Thyroid gland (tissue), 4 donors: ENCODE results near the gene ZMIZ1. TPM values are rescaled to one million over a fixed set of nuclear protein-coding genes. Genes with fewer than 3 reads are reported as not detected.

Source experiments
- DNase-seq, 2 donors: peaks; one replicate each; pipeline ENCODE4 v3.0.0-alpha.2; 2019
- H3K27ac ChIP-seq, 3 donors: fragments of 200-600 bp; sonication (generic); 1 replicate in 2 of 3; 2 replicates in 1 of 3; pipeline ENCODE4 v1.5.1; 2016 to 2019; ENCODE audit warnings: mild to moderate bottlenecking in 1 of 3, moderate library complexity in 1 of 3
- H3K27me3 ChIP-seq: fragments of 200-600 bp; sonication (generic); one replicate; pipeline ENCODE4 v1.5.1; 2019
- H3K36me3 ChIP-seq, 2 donors: fragments of 200-600 bp; sonication (generic); one replicate each; pipeline ENCODE4 v1.5.1; 2016 to 2019
- H3K4me1 ChIP-seq, 2 donors: fragments of 200-600 bp; sonication (generic); one replicate each; pipeline ENCODE4 v1.5.1; 2017 to 2019
- H3K4me3 ChIP-seq, 3 donors: fragments of 200-600 bp; sonication (generic); replicated peaks in 1 of 3; 1 replicate in 2 of 3; 2 replicates in 1 of 3; pipeline ENCODE4 v1.5.1; 2016; ENCODE audit warnings: mild to moderate bottlenecking in 1 of 3
- H3K9me3 ChIP-seq: fragments of 200-600 bp; sonication (generic); one replicate; pipeline ENCODE4 v1.5.1; 2017
- CTCF ChIP-seq, 6 experiments: fragments of 200-600 bp in 3 of 6; fragments of 450-650 bp in 3 of 6; sonication (generic) in 3 of 6; IDR thresholded peaks; one replicate each; pipeline ENCODE4 v1.5.1; 2016 to 2019; ENCODE audit warnings: antibody characterized with exemption in 6 of 6, mild to moderate bottlenecking in 2 of 6, inconsistent platforms in 1 of 6, moderate library complexity in 1 of 6
- POLR2A ChIP-seq, 2 donors: fragments of 450-650 bp; IDR thresholded peaks; one replicate each; pipeline ENCODE4 v1.6.1; 2017; ENCODE audit warnings: antibody characterized with exemption in 2 of 2, mild to moderate bottlenecking in 2 of 2, moderate library complexity in 1 of 2
- WGBS, 2 donors: methylation state at CpG; one replicate each; pipeline ENCODE4 v1.1.5; 2017; 5-methylcytosine and 5-hydroxymethylcytosine counted together
- intact Hi-C: fragments of 100-400 bp; cut with DNase I; formaldehyde crosslinking; loops from one replicate; pipeline ENCODE4 v1.15.1; 2023
- total RNA-seq, 4 donors: library from RNA; depleted of rRNA; stranded (reverse); fragments of >200 nt; gene quantifications; one replicate each; pipeline ENCODE4 v1.2.3, GENCODE V29; 2016

ZMIZ1 gene
- total RNA-seq, 4 donors from 2014 or later: 59.9 to 128 (median 94.4) TPM

DNA sequence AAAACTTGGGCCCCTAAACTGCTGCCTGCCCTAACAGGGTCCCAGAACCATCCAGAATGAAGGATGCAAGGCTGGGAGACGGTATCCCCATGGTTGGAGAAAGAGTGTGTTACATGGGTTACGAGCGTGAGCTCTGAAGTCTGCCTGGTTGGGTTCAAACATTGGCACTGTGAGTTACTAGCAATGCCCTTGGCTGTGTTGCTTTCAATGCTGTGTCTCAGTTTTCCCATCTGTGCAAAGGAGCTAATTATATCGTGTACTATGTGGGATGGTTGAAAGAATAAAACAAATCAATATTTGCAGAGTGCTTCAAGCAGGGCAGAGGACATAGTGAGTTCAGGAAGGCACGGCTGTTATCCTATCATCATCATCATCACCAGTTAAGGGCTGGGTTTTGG, 114.7 kb downstream of the ZMIZ1 start:
- WGBS, 2 donors: 90 to 98% methylated on average over 5 of the region's 5 CpGs
- Histone ChIP-seq H3K9me3 (no peaks in the 10 kb centered on the region), H3K27me3 (no peaks in the 10 kb centered on the region), H3K36me3 (peaks cover 0 to 3% of the 10 kb centered on the region in 2 donors), H3K4me3 (no peak overlapping the region), H3K27ac (peak overlapping the region in 2 of 3 donors; percentile 72 to 88), H3K4me1 (peaks cover 74 to 95% of the 10 kb centered on the region in 2 donors)
- intact Hi-C loops: no loop called here
- DNase-seq: no peak
- TF ChIP-seq CTCF (IDR thresholded peaks at IDR 0.05) (no peak), POLR2A (IDR thresholded peaks at IDR 0.05) (no peak)

DNA sequence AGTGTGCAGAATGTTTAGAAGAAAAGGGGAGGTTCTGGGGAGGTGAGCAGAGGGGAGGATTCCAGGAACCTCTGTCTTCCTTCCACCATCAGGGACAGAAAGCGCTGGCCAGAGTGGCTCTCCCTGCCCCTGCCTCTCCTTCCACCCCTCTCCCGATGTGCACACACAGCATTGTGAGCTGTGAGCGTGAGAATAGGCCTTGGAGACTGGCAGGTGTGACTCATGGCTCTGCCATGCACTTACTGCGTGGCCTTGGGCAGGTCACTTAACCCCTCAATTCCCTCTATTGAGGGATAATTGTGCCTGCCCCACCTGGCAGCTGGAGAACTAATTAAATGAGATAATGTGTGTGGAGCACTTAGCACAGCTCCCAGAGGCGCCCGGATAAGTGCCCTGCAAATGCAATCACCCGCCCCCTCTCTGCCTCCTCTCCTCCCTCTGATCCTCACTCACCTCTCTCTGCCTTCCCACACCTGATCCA, 115.4 kb downstream of the ZMIZ1 start:
- WGBS, 2 donors: 52 to 57% methylated on average over 7 of the region's 7 CpGs
- intact Hi-C loops: no loop called here
- no peaks in the 10 kb centered on the region for H3K9me3 ChIP-seq

GRCh38 chr10:79184657-79185056, 115.9 kb downstream of the ZMIZ1 start:
- TF ChIP-seq POLR2A (IDR thresholded peaks at IDR 0.05): no peak
- Histone ChIP-seq H3K36me3 (peaks cover 0 to 3% of the 10 kb centered on the region in 2 donors), H3K27ac (peak overlapping the region; percentile 25 to 88 (median 72)), H3K4me1 (peaks cover 68 to 95% of the 10 kb centered on the region in 2 donors), H3K4me3 (no peak overlapping the region), H3K27me3 (no peaks in the 10 kb centered on the region), H3K9me3 (no peaks in the 10 kb centered on the region)
- 67 to 78% methylated on average over 6 of the region's 6 CpGs for WGBS, 2 donors
- DNase-seq: no peak
- intact Hi-C loops: no loop called here

More for the DNA sequence above, 115.4 kb downstream of the ZMIZ1 start:
- DNase-seq: peak; percentile 42 to 53
- TF ChIP-seq CTCF (IDR thresholded peaks at IDR 0.05): no peak
- no peak for TF ChIP-seq POLR2A (IDR thresholded peaks at IDR 0.05)
- peak overlapping the region; percentile 22 to 88 (median 72) for H3K27ac ChIP-seq
- peaks cover 0 to 3% of the 10 kb centered on the region in 2 donors for H3K36me3 ChIP-seq
- no peak overlapping the region for H3K4me3 ChIP-seq
- peaks cover 72 to 95% of the 10 kb centered on the region in 2 donors for H3K4me1 ChIP-seq
- H3K27me3 ChIP-seq: no peaks in the 10 kb centered on the region

- no peak for DNase-seq
- peak overlapping the region; percentile 25 to 88 (median 55) for H3K27ac ChIP-seq
- H3K36me3 ChIP-seq: peaks cover 0 to 3% of the 10 kb centered on the region in 2 donors
- H3K9me3 ChIP-seq: no peaks in the 10 kb centered on the region
- no peaks in the 10 kb centered on the region for H3K27me3 ChIP-seq
- no peak overlapping the region for H3K4me3 ChIP-seq
- no peak for TF ChIP-seq CTCF (IDR thresholded peaks at IDR 0.05)
- peaks cover 62 to 95% of the 10 kb centered on the region in 2 donors for H3K4me1 ChIP-seq
- intact Hi-C loops: no loop called here
- WGBS, 2 donors: 26 to 31% methylated on average over 12 of the region's 12 CpGs
Measured at GRCh38 chr10:79185067-79185774, 116.5 kb downstream of the ZMIZ1 start.

DNA sequence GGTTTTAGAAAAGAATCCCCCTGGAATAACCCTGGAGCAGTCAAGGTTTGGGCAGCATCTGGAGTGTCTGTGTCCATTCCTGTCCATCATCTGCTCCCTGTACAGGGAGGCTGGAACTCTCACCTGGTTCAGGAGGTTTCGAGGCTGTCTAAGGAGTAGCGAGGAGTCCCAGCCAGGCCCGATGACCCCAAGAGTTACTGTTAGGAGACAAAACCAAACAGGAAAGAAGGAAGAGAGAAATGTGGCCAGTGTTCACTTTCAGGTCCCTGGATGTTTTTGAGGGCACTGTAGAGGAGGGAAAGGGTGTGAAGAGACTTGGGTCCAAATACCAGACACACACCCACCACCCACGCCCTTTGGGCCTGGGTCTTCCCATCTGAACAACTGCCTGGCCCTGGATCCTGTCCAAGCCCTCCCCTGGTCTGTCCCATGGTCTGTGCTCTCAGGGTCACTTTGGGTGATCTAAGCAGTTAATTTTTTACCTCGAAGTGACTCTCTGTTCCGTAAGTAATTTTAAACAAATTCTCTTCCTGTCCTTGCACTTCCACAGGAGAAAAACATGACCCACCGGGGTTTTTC, 117.1 kb downstream of the ZMIZ1 start:
- Histone ChIP-seq H3K9me3 (no peaks in the 10 kb centered on the region), H3K27me3 (no peaks in the 10 kb centered on the region), H3K27ac (peak overlapping the region; percentile 25 to 88 (median 55)), H3K4me1 (peaks cover 61 to 95% of the 10 kb centered on the region in 2 donors), H3K4me3 (no peak overlapping the region), H3K36me3 (peaks cover 0 to 3% of the 10 kb centered on the region in 2 donors)
- no peak for DNase-seq
- intact Hi-C loops: no loop called here
- TF ChIP-seq CTCF (IDR thresholded peaks at IDR 0.05) (no peak), POLR2A (IDR thresholded peaks at IDR 0.05) (no peak)
- WGBS, 2 donors: 57 to 65% methylated on average over 7 of the region's 7 CpGs
